Tibial nerve (tissue), 3 donors: ENCODE results near the gene TSPAN3.

Experiments used
- EP300 ChIP-seq, 2 donors: sonication (generic); formaldehyde crosslinking; IDR thresholded peaks; one replicate each; pipeline ENCODE4 v1.6.1; 2017; ENCODE audit warnings: antibody characterized with exemption in 2 of 2, mild to moderate bottlenecking in 1 of 2
- POLR2A ChIP-seq, 2 donors: fragments of 450-650 bp; IDR thresholded peaks; one replicate each; pipeline ENCODE4 v1.6.1; 2017; ENCODE audit warnings: antibody characterized with exemption in 2 of 2, mild to moderate bottlenecking in 2 of 2, moderate library complexity in 2 of 2

- TF ChIP-seq EP300 (IDR thresholded peaks at IDR 0.05) (no peak), POLR2A (IDR thresholded peaks at IDR 0.05) (no peak)
These were observed 61.1 kb downstream of the TSPAN3 start for GRCh38 chr15:77009646-77010311.
